ENCODE results near the gene TOM1.

TOM1 gene

GRCh38 chr22:35307372-35307771, 7.7 kb downstream of the TOM1 start:
- no peak for DNase-seq (ENCODE audit: low read depth)

DNA sequence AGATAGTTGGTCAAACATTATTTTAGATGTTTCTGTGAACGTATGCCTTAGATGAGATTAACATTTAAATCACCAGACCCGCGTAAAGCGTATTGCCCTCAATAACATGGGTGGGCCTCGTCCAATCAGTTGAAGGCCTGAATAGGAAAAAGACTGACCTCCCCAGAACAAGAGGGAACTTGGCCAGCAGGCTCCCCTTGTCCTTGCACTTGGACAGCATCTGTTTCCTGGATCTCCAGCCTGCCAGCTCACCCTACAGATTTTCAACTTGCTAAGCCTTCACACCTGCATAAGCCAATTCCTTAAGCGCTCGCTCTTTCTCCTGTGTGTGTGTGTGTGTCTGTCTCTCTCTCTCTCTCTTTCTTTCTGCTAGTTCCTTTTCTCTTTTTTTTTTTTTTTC, 8.2 kb downstream of the TOM1 start:
- no peak for DNase-seq (ENCODE audit: low read depth)

- no peak for DNase-seq (ENCODE audit: low read depth)
Observed at GRCh38 chr22:35308480-35309021, 8.9 kb downstream of the TOM1 start.

DNA sequence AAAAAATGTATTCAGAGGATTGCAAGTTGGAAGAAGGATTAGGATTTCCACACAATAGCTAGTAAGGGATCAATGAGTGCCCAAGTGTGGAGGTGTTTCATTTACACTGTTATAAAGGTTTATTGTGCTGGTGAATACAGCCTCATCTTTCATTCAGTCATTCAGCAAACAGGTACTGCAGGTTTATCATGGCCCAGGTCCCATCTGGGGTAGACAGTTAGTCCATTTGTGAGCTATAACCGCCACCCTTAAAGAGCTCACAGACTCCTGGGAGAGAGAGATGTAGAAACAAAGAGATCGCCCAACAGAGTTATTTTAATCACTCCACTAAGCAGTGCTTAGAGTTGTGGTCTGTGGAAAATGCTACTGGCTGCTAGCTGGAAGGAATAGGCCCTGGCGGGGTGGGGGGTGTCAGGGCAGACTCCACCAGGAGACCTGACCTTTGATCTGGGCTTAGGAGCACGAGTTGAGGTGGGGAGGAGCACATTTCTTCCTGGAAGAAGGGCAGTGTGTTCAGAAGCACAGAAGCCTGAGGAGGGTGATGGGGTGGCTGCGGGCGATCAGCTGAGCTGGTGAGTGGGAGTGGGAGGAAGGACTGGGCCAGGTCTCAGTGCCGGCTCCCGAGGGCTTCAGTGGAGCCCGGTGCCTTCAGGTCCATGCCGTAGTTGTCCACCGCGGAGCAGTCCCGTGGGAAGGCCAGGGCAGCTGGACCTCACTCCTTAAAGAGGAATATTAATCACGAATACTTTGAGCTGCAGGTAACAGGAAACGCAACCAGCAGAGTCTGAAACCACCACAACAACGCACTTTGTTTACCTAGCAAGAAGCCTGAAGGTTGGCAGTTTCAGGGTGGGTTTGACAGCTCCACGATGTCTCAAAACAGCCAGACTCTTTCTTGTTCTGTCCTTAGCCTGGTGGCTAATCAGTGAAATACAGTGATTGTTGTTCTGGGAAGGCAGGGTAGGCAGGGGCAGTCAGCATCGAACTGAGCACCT, 11.2 kb downstream of the TOM1 start:
- DNase-seq (ENCODE audit: low read depth), result no peak

DNA sequence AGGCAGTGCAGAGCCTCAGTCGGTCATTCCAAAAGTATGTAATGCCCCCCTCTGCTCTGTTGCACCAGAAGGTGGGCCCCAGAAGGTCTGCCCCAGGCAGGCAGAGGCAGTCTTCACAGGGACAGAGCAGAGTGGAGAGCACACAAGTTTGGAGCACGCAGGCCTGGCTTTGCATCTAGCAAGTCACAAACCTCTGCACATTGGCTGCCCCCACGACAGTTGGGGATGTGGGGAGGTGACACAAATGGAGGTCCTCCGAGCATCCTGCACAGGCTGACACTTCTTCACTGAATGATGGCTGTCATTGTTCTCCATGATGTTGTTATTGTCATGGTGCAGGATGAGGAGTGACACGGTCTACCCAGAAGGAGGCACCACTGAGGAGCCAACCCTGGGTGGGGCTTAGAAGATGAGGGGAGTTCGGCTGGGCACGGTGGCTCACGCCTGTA, 11.9 kb downstream of the TOM1 start:
- no peak for DNase-seq (ENCODE audit: low read depth)

- DNase-seq (ENCODE audit: low read depth), result peak; percentile 16
Observed at GRCh38 chr22:35312198-35313059, 12.7 kb downstream of the TOM1 start.

GRCh38 chr22:35313311-35314121, 13.8 kb downstream of the TOM1 start:
- DNase-seq (ENCODE audit: low read depth), result peak; percentile 14

- DNase-seq (ENCODE audit: low read depth), result no peak
Observed at GRCh38 chr22:35314161-35314942, 14.7 kb downstream of the TOM1 start.

GRCh38 chr22:35315141-35315854, 15.6 kb downstream of the TOM1 start:
- DNase-seq (ENCODE audit: low read depth), result no peak

DNA sequence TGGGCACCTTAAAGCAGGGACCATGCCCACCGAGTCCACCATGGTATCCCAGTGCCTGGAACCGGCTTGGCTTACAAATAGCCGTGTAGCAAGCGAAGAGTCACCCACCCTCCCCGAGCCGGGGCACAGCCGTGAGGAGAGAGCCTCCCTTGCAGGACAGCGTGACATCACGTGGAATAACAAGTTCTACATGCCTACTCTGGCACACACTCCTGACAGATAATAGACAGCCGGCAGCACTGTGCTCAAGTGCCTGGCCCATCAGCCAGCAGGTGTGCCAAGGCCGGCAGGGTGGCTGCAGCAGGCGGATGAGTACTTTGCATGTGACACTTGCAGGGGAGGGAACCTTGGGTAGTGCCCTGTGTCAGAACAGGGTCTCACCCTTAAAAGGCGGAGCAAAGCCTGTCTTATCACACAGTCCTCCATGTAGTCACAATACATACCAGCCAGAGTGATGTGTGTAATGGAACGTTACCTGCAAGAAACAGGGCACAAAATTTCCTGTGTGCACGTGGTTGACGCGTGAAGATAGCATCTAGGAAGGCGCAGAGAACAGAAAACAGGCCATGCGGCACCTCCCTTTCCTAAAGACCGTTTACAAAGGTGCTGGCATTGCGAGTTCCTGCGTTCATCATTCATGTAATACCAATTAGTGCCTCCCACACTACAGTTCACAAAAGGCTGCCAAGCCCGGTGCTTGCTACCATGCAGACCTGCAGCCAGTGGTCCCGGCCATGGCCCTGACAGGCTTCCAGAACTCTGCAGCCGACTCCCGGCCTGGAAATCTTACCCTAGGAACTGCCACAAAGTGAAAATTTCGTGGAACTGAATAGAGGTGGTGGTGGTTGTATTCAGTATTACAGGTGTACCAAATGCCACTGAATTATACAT, 16.4 kb downstream of the TOM1 start:
- peak; percentile 30 for DNase-seq (ENCODE audit: low read depth)

GRCh38 chr22:35316751-35317150, 17.1 kb downstream of the TOM1 start:
- DNase-seq (ENCODE audit: low read depth), result no peak

GRCh38 chr22:35317680-35318290, 18.1 kb downstream of the TOM1 start:
- DNase-seq (ENCODE audit: low read depth), result no peak

DNA sequence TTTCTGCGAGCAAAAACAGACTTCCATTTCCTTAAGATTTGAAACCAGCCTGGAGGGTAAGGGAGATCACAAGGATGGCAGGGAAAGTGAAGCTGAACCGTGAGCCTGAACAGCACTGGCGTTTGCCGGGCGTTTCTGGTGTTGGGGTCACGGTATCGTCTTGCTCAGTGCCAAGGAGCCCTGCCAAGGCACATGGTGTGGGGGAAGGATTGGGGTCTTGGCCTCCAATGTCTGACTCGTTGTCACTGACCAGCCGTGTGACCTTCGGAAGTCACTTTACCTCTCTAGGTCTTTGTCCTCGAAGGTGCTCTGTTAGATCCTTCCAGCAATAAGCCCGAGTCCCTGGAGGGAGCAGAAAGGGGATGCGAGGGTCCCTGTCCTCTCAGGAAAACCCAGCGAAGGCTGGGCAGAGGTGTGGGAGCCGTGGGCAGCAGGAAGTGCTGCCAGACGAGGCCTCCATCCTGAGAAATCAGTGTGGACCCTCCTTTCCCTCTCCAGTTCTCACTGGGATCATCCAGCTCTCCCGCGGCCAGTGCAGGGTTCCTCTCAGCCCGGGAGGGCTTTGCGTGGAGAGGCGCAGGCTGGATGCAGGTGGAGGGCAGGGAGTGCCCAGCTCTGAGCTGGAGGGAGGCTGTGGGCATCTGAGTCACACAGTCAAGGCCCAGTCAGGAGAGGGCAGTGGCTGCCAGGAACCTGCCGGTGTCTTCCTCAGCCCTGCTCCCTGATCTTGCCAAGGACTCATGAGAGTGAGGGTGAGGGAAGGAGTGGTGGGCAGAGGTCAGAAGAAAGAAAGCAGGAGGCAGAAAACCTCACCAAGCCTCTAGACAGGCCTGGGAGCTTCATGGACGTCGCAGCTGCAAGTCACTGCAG, 18.9 kb downstream of the TOM1 start:
- no peak for DNase-seq (ENCODE audit: low read depth)

DNA sequence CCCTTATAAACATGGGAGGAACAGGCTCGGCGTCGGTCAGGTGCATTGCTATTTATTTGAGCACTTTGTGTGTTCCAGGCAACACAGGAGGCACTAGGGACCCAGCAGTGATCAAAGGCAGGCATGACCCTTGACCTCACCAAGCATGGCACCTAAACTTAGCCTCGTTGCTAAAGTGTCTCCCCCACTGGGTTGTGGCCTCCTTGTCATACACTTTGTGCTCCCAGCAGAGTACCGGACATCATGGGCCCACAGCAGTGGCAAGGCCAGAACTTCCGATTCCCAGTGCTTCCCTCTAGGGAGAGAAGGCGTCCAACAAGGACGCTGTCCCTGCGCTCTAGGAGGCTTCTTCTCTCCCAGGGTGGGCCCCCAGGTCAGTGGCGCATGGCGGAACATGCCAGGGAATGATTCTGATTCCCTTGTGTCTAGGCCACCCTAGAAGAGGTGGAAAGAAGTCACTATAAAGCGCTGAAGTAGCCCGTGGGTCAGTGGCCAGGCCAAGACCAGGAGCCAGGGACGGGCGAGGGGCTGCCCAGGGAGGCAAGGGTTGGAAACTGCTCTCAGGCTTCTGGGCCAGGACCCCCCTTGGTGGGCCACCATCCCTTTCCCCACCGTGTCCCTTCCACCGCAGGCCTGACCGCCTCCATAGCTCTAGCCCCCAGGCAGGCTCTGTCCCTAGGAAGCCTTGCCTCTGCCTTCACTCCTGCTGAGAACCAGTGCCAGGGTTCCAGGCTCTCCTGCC, 19.7 kb downstream of the TOM1 start:
- no peak for DNase-seq (ENCODE audit: low read depth)

DNA sequence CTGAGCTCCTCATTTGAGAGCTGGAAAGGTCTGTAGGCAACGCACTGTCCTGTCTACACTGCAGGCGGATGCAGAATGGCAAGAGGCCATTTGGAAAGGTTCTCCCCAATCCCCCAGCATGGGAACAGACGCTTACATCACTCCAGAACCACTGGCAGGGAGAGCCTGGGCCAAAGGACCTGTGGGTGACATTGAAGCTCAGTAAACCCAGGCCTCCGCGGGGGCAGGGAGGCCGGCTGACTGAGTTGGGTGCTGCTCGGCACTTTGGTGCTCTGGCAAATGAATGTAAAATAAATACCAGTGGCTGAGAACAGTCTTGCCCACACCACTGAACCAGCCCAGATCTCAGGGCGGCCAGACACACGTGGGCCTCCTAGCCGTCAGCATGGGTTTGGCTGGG, 22.4 kb downstream of the TOM1 start:
- no peak for DNase-seq (ENCODE audit: low read depth)

- DNase-seq (ENCODE audit: low read depth), result no peak
Observed at GRCh38 chr22:35322893-35323292, 23.2 kb downstream of the TOM1 start.

GRCh38 chr22:35323305-35323704, 23.6 kb downstream of the TOM1 start:
- DNase-seq (ENCODE audit: low read depth), result no peak

Data from T-helper 22 cell (primary cell).